HCT116 (cell line): ENCODE results near the gene RNF217. TPM values are rescaled to one million over a fixed set of nuclear protein-coding genes. Genes with fewer than 3 reads are reported as not detected.

Experiments
- ATAC-seq: fragments of 200-7000 bp; cut with Tn5 transposase; 2 replicates; pipeline ENCODE4 v1.9.1; 2020; ENCODE audit warnings: mild to moderate bottlenecking, moderate library complexity
- BruUV-seq: library from RNA; stranded (reverse); fragments of 400-500 nt; replicated peaks from 2 replicates; lab custom pipeline; 2021; lab: Mats Ljungman, UMichigan
- CTCF ChIA-PET: fragments of 300-600 bp; sonication (Branson Sonifier 250); formaldehyde crosslinking; loops from one replicate; lab custom pipeline; 2021; ENCODE audit warnings: antibody characterized with exemption; lab: Charles Lee
- POLR2A ChIA-PET: fragments of 300-600, 350-600 bp; sonication (Branson Sonifier 250); formaldehyde crosslinking; loops from one replicate; lab custom pipeline; 2021; ENCODE audit warnings: antibody characterized with exemption; lab: Charles Lee
- RAD21 ChIA-PET, 2 experiments: fragments of 300-600 bp; sonication (Branson Sonifier 250); formaldehyde crosslinking; loops; one replicate each; lab custom pipeline; 2023; ENCODE audit warnings: low total read pairs in 2 of 2; ENCODE audit not compliant: uncharacterized antibody in 2 of 2, unreplicated experiment in 2 of 2, low non-redundant PET in 1 of 2; lab: Charles Lee
- DNase-seq: peaks from one replicate; pipeline ENCODE4 v3.0.0-alpha.2; 2010; ENCODE audit warnings: low read depth, low spot score
- H2AFZ ChIP-seq: fragments of 200-600 bp; shearing (Covaris generic), sonication (generic); 2 replicates; pipeline ENCODE4 v1.6.1; 2017; ENCODE audit warnings: low read depth, mixed run types, mixed read lengths, antibody characterized with exemption, low read length; ENCODE audit not compliant: poor library complexity, severe bottlenecking
- H3K27ac ChIP-seq: 2 replicates; pipeline ENCODE4 v1.5.1; 2012; ENCODE audit warnings: low read depth, low read length
- H3K27me3 ChIP-seq: fragments of 200-600 bp; sonication (generic); 2 replicates; pipeline ENCODE4 v1.6.1; 2016; ENCODE audit warnings: mixed run types, low read length, mixed read lengths; ENCODE audit not compliant: insufficient read depth
- H3K36me3 ChIP-seq, 2 experiments: fragments of 200-500 bp in 1 of 2; fragments of 200-600 bp in 1 of 2; sonication (Bioruptor generic) in 1 of 2; sonication (generic) in 1 of 2; 2 replicates each; pipeline versions ENCODE4 v1.5.1 to v1.6.1; 2014 to 2016; ENCODE audit warnings: low read length in 2 of 2, inconsistent platforms in 1 of 2, mixed read lengths in 1 of 2, mixed run types in 1 of 2; ENCODE audit not compliant: insufficient read depth in 2 of 2, control insufficient read depth in 1 of 2
- H3K4me1 ChIP-seq, 2 experiments: fragments of 200-600 bp in 1 of 2; sonication (generic) in 1 of 2; 2 replicates each; pipeline versions ENCODE4 v1.5.1 to v1.6.1; 2012 to 2017; ENCODE audit warnings: low read length in 2 of 2, inconsistent platforms in 1 of 2, mild to moderate bottlenecking in 1 of 2, mixed read lengths in 1 of 2, mixed run types in 1 of 2, moderate library complexity in 1 of 2; ENCODE audit not compliant: insufficient read depth in 2 of 2, control insufficient read depth in 1 of 2
- H3K4me2 ChIP-seq: fragments of 200-600 bp; sonication (generic); 2 replicates; pipeline ENCODE4 v1.6.1; 2017; ENCODE audit warnings: mixed run types, low read length, mixed read lengths
- H3K4me3 ChIP-seq, 2 experiments: fragments of 200-600 bp in 1 of 2; sonication (generic) in 1 of 2; replicated peaks in 1 of 2; 2 replicates each; pipeline ENCODE4 v1.5.1; 2011 to 2016; ENCODE audit warnings: low read length in 2 of 2, control low read depth in 1 of 2, low read depth in 1 of 2, mild to moderate bottlenecking in 1 of 2, mixed read lengths in 1 of 2, mixed run types in 1 of 2
- H3K79me2 ChIP-seq: fragments of 200-600 bp; sonication (generic); 2 replicates; pipeline ENCODE4 v1.6.1; 2017; ENCODE audit warnings: mild to moderate bottlenecking, mixed run types, low read length, moderate library complexity, mixed read lengths; ENCODE audit not compliant: insufficient read depth
- H3K9ac ChIP-seq: fragments of 200-600 bp; sonication (generic); 2 replicates; pipeline ENCODE4 v1.6.1; 2016; ENCODE audit warnings: low read length, mixed read lengths
- H3K9me2 ChIP-seq: fragments of 200-600 bp; sonication (generic), shearing (Covaris generic); 2 replicates; pipeline ENCODE4 v1.6.1; 2017; ENCODE audit warnings: mixed run types, mild to moderate bottlenecking, moderate library complexity; ENCODE audit not compliant: insufficient read depth
- H3K9me3 ChIP-seq, 2 experiments: fragments of 200-500 bp in 1 of 2; fragments of 200-600 bp in 1 of 2; sonication (Bioruptor generic) in 1 of 2; sonication (generic) in 1 of 2; 2 replicates each; pipeline ENCODE4 v1.6.1; 2014 to 2017; ENCODE audit warnings: low read length in 2 of 2, mixed read lengths in 2 of 2, inconsistent platforms in 1 of 2, low read depth in 1 of 2, mild to moderate bottlenecking in 1 of 2, mixed run types in 1 of 2, moderate library complexity in 1 of 2; ENCODE audit not compliant: control insufficient read depth in 1 of 2, insufficient read depth in 1 of 2
- H4K20me1 ChIP-seq: fragments of 200-600 bp; sonication (generic), shearing (Covaris generic); 2 replicates; pipeline ENCODE4 v1.6.1; 2017; ENCODE audit warnings: mixed run types, mild to moderate bottlenecking, moderate library complexity; ENCODE audit not compliant: insufficient read depth
- CEBPB ChIP-seq: IDR thresholded peaks from 2 replicates; pipeline ENCODE4 v1.6.1; 2012; ENCODE audit warnings: low read depth
- EGR1 ChIP-seq: IDR thresholded peaks from 2 replicates; pipeline ENCODE4 v1.6.1; 2012; ENCODE audit warnings: low read depth
- ELF1 ChIP-seq: IDR thresholded peaks from 2 replicates; pipeline ENCODE4 v1.6.1; 2012; ENCODE audit warnings: low read depth, borderline replicate concordance
- EZH2 ChIP-seq: fragments of 200-600 bp; sonication (generic); IDR thresholded peaks from 2 replicates; pipeline ENCODE4 v1.6.1; 2017; ENCODE audit warnings: antibody characterized with exemption, mixed run types
- EZH2phosphoT487 ChIP-seq: fragments of 200-600 bp; IDR thresholded peaks from 2 replicates; pipeline ENCODE4 v1.6.1; 2018; ENCODE audit warnings: antibody characterized with exemption, borderline replicate concordance
- FOSL1 ChIP-seq: IDR thresholded peaks from 2 replicates; pipeline ENCODE4 v1.6.1; 2012; ENCODE audit warnings: low read depth
- JUND ChIP-seq: IDR thresholded peaks from 2 replicates; pipeline ENCODE4 v1.6.1; 2012
- MAX ChIP-seq: IDR thresholded peaks from 2 replicates; pipeline ENCODE4 v1.6.1; 2012
- POLR2A ChIP-seq: IDR thresholded peaks from 2 replicates; pipeline ENCODE4 v1.7.0; 2011; ENCODE audit warnings: borderline replicate concordance; ENCODE audit not compliant: insufficient read depth, insufficient read length; ENCODE audit errors: extremely low read depth
- SP1 ChIP-seq: IDR thresholded peaks from 2 replicates; pipeline ENCODE4 v1.6.1; 2012; ENCODE audit warnings: low read depth
- SRF ChIP-seq: IDR thresholded peaks from 2 replicates; pipeline ENCODE4 v1.6.1; 2012; ENCODE audit warnings: low read depth
- TCF7L2 ChIP-seq: IDR thresholded peaks from 2 replicates; pipeline ENCODE4 v1.7.0; 2011; ENCODE audit warnings: borderline replicate concordance, inconsistent platforms; ENCODE audit not compliant: insufficient read depth, insufficient read length; ENCODE audit errors: extremely low read depth
- ZBTB33 ChIP-seq: IDR thresholded peaks from 2 replicates; pipeline ENCODE4 v1.6.1; 2011; ENCODE audit warnings: mild to moderate bottlenecking, low read length, moderate library complexity; ENCODE audit not compliant: insufficient replicate concordance; ENCODE audit errors: extremely low read depth
- ZFX ChIP-seq: fragments of 450-650 bp; IDR thresholded peaks from 2 replicates; pipeline ENCODE4 v1.6.1; 2017
- intact Hi-C: fragments of 100-400 bp; cut with micrococcal nuclease; formaldehyde crosslinking; loops from 2 replicates; pipeline ENCODE4 v1.10.0; 2022
- total RNA-seq: library from RNA; stranded (reverse); gene quantifications from one replicate; pipeline ENCODE4 v1.2.1, GENCODE V29; 2021; ENCODE audit not compliant: unreplicated experiment

RNF217 gene
- total RNA-seq, 1 experiment from 2014 or later = 20.4 TPM

GRCh38 chr6:125050663-125051318 is 88.6 kb downstream of the RNF217 start:
- no peaks in the 10 kb centered on the region for H4K20me1 ChIP-seq
- H3K9me2 ChIP-seq = no peaks in the 10 kb centered on the region
- ATAC-seq = no peak
- CTCF ChIA-PET = no interaction called here
- DNase-seq = no peak
- H3K36me3 ChIP-seq = no peaks in the 10 kb centered on the region
- RAD21 ChIA-PET = no interaction called here
- no TSS peak for BruUV-seq
- H2AFZ ChIP-seq = no peak overlapping the region
- no peak overlapping the region for H3K27ac ChIP-seq
- POLR2A ChIA-PET = no interaction called here
- no peaks in the 10 kb centered on the region for H3K27me3 ChIP-seq
- TF ChIP-seq ELF1 = no peak
- TF ChIP-seq SRF = no peak
- TF ChIP-seq EZH2phosphoT487 = no peak
- TF ChIP-seq EZH2 = no peak
- no peak for TF ChIP-seq MAX
- TF ChIP-seq ZBTB33 = no peak
- no peak for TF ChIP-seq POLR2A
- TF ChIP-seq CEBPB = no peak
- no peak for TF ChIP-seq SP1
- no peak for TF ChIP-seq FOSL1
- TF ChIP-seq JUND = no peak
- no peak for TF ChIP-seq EGR1
- no peak for TF ChIP-seq ZFX
- no peak for TF ChIP-seq TCF7L2
- TF ChIP-seq, all 23 proteins: peak for 0
- H3K4me3 ChIP-seq = no peak overlapping the region
- no peaks in the 10 kb centered on the region for H3K9me3 ChIP-seq
- no peak overlapping the region for H3K9ac ChIP-seq
- H3K4me1 ChIP-seq = no peaks in the 10 kb centered on the region
- intact Hi-C loops = no loop called here
- no peak overlapping the region for H3K4me2 ChIP-seq
- H3K79me2 ChIP-seq = no peaks in the 10 kb centered on the region
